H9 (cell line): ENCODE results near the gene EGLN1. TPM values are rescaled to one million over a fixed set of nuclear protein-coding genes. Genes with fewer than 3 reads are reported as not detected.

Experiments
- DNase-seq: peaks from one replicate; pipeline ENCODE4 v3.0.0-alpha.2; 2017
- H2AFZ ChIP-seq: one replicate; pipeline ENCODE4 v1.6.1; 2013; ENCODE audit warnings: mild to moderate bottlenecking, low read length, control low read depth, moderate library complexity
- H2AK5ac ChIP-seq: 2 replicates; pipeline ENCODE4 v1.6.1; 2013; ENCODE audit warnings: low read length, control low read depth, mixed read lengths; ENCODE audit not compliant: insufficient read length
- H2BK120ac ChIP-seq: one replicate; pipeline ENCODE4 v1.6.1; 2013; ENCODE audit warnings: low read depth, mild to moderate bottlenecking, low read length, control low read depth, inconsistent platforms; ENCODE audit not compliant: poor library complexity, severe bottlenecking
- H2BK12ac ChIP-seq: 2 replicates; pipeline ENCODE4 v1.6.1; 2013; ENCODE audit warnings: low read length, control low read depth, mixed read lengths, low read depth; ENCODE audit not compliant: insufficient read length
- H2BK15ac ChIP-seq: 2 replicates; pipeline ENCODE4 v1.6.1; 2013; ENCODE audit warnings: low read depth, low read length, control low read depth
- H2BK20ac ChIP-seq: one replicate; pipeline ENCODE4 v1.6.1; 2013; ENCODE audit warnings: low read depth, mild to moderate bottlenecking, low read length, control low read depth, inconsistent platforms; ENCODE audit not compliant: poor library complexity, severe bottlenecking
- H2BK5ac ChIP-seq: 2 replicates; pipeline ENCODE4 v1.6.1; 2013; ENCODE audit warnings: low read length, control low read depth, mixed read lengths; ENCODE audit not compliant: insufficient read length
- H3K14ac ChIP-seq: 2 replicates; pipeline ENCODE4 v1.6.1; 2013; ENCODE audit warnings: low read length, control low read depth; ENCODE audit not compliant: insufficient read depth
- H3K18ac ChIP-seq: 2 replicates; pipeline ENCODE4 v1.6.1; 2013; ENCODE audit warnings: low read depth, mild to moderate bottlenecking, mixed read lengths, low read length, control low read depth; ENCODE audit not compliant: insufficient read length
- H3K23ac ChIP-seq: 2 replicates; pipeline ENCODE4 v1.6.1; 2013; ENCODE audit warnings: low read length, control low read depth, mixed read lengths, low read depth; ENCODE audit not compliant: insufficient read length
- H3K23me2 ChIP-seq: 2 replicates; pipeline ENCODE4 v1.6.1; 2013; ENCODE audit warnings: low read depth, mild to moderate bottlenecking, mixed read lengths, low read length, control low read depth; ENCODE audit not compliant: insufficient read length, poor library complexity, severe bottlenecking
- H3K27ac ChIP-seq: 2 replicates; pipeline ENCODE4 v1.5.1; 2013; ENCODE audit warnings: low read length, control low read depth, mixed read lengths, low read depth; ENCODE audit not compliant: insufficient read length
- H3K27me3 ChIP-seq: 2 replicates; pipeline ENCODE4 v1.6.1; 2013; ENCODE audit warnings: low read length, control low read depth, inconsistent platforms; ENCODE audit not compliant: insufficient read depth
- H3K4ac ChIP-seq: 2 replicates; pipeline ENCODE4 v1.6.1; 2013; ENCODE audit warnings: low read depth, mild to moderate bottlenecking, control low read depth, inconsistent platforms, low read length, moderate library complexity
- H3K4me1 ChIP-seq: 2 replicates; pipeline ENCODE4 v1.6.1; 2013; ENCODE audit warnings: low read length, control low read depth, inconsistent platforms; ENCODE audit not compliant: insufficient read depth
- H3K4me2 ChIP-seq: 2 replicates; pipeline ENCODE4 v1.6.1; 2013; ENCODE audit warnings: low read length, control low read depth, mixed read lengths; ENCODE audit not compliant: insufficient read length, insufficient read depth
- H3K56ac ChIP-seq: 2 replicates; pipeline ENCODE4 v1.6.1; 2013; ENCODE audit warnings: low read depth, mild to moderate bottlenecking, mixed read lengths, low read length, control low read depth; ENCODE audit not compliant: insufficient read length
- H3K79me1 ChIP-seq: 2 replicates; pipeline ENCODE4 v1.6.1; 2013; ENCODE audit warnings: low read depth, mild to moderate bottlenecking, moderate library complexity, low read length, control low read depth, inconsistent platforms; ENCODE audit not compliant: insufficient read depth, poor library complexity, severe bottlenecking
- H3K79me2 ChIP-seq: 2 replicates; pipeline ENCODE4 v1.6.1; 2013; ENCODE audit warnings: low read length, control low read depth, inconsistent platforms; ENCODE audit not compliant: insufficient read depth
- H3K9ac ChIP-seq: 2 replicates; pipeline ENCODE4 v1.6.1; 2013; ENCODE audit warnings: low read length, control low read depth, mixed read lengths; ENCODE audit not compliant: insufficient read length; ENCODE audit errors: extremely low read depth
- H3K9me3 ChIP-seq: one replicate; pipeline ENCODE4 v1.6.1; 2013; ENCODE audit warnings: low read depth, low read length, inconsistent platforms; ENCODE audit not compliant: control insufficient read depth
- H3T11ph ChIP-seq: one replicate; pipeline ENCODE4 v1.6.1; 2013; ENCODE audit warnings: mild to moderate bottlenecking, low read length, control low read depth, inconsistent platforms
- H4K20me1 ChIP-seq: one replicate; pipeline ENCODE4 v1.6.1; 2013; ENCODE audit not compliant: control insufficient read depth, insufficient read length, insufficient read depth
- H4K5ac ChIP-seq: 2 replicates; pipeline ENCODE4 v1.6.1; 2013; ENCODE audit warnings: low read depth, mild to moderate bottlenecking, mixed read lengths, low read length, control low read depth; ENCODE audit not compliant: insufficient read length
- H4K8ac ChIP-seq: replicated peaks from 2 replicates; pipeline ENCODE4 v1.6.1; 2013; ENCODE audit warnings: low read length, control low read depth, mixed read lengths, low read depth; ENCODE audit not compliant: insufficient read length
- H4K91ac ChIP-seq: 2 replicates; pipeline ENCODE4 v1.6.1; 2013; ENCODE audit warnings: low read depth, mild to moderate bottlenecking, moderate library complexity, mixed read lengths, low read length, control low read depth; ENCODE audit not compliant: insufficient read length
- H3K27ac Mint-ChIP-seq, 3 experiments: 2 replicates in 2 of 3; 3 replicates in 1 of 3; pipeline ENCODE4 v1.8.0; 2020 to 2021; ENCODE audit warnings: mixed read lengths in 3 of 3, mild to moderate bottlenecking in 1 of 3, moderate library complexity in 1 of 3
- H3K27me3 Mint-ChIP-seq: 2 replicates; pipeline ENCODE4 v1.8.0; 2021; ENCODE audit warnings: low read depth, mild to moderate bottlenecking, moderate library complexity, mixed read lengths
- H3K36me3 Mint-ChIP-seq, 3 experiments: 2 replicates in 2 of 3; 3 replicates in 1 of 3; pipeline ENCODE4 v1.8.0; 2020 to 2021; ENCODE audit warnings: low read depth in 3 of 3, mixed read lengths in 3 of 3; ENCODE audit not compliant: insufficient read depth in 1 of 3
- H3K4me1 Mint-ChIP-seq, 2 experiments: 2 replicates each; pipeline ENCODE4 v1.8.0; 2020; ENCODE audit warnings: mixed read lengths in 2 of 2
- H3K4me3 Mint-ChIP-seq, 2 experiments: 2 replicates in 1 of 2; 3 replicates in 1 of 2; pipeline ENCODE4 v1.8.0; 2020 to 2021; ENCODE audit warnings: mild to moderate bottlenecking in 2 of 2, mixed read lengths in 2 of 2, moderate library complexity in 1 of 2
- H3K9me3 Mint-ChIP-seq, 2 experiments: 2 replicates in 1 of 2; 3 replicates in 1 of 2; pipeline ENCODE4 v1.8.0; 2020; ENCODE audit warnings: mild to moderate bottlenecking in 2 of 2, mixed read lengths in 2 of 2, moderate library complexity in 1 of 2
- WGBS: extraction: QIAGEN DNeasy Blood & Tissue Kit; methylation state at CpG from one replicate; pipeline ENCODE4 v1.1.7; 2013; ENCODE audit warnings: missing lambda C conversion rate, low lambda C conversion rate, mixed read lengths; ENCODE audit not compliant: insufficient read length; ENCODE audit errors: extremely low coverage; 5-methylcytosine and 5-hydroxymethylcytosine counted together
- total RNA-seq: library from RNA; stranded (reverse); gene quantifications from 2 replicates; pipeline ENCODE4 v1.2.1, GENCODE V29; 2021
- TF ChIP-seq, protein P1 (sequence below): fragments of 200-600 bp; sonication (generic); conservative IDR thresholded peaks from 3 replicates; pipeline ENCODE4 v1.8.0; 2021; ENCODE audit warnings: antibody characterized with exemption, mild to moderate bottlenecking

Gene EGLN1
- total RNA-seq, 1 experiment from 2014 or later = 8.4 TPM

DNA sequence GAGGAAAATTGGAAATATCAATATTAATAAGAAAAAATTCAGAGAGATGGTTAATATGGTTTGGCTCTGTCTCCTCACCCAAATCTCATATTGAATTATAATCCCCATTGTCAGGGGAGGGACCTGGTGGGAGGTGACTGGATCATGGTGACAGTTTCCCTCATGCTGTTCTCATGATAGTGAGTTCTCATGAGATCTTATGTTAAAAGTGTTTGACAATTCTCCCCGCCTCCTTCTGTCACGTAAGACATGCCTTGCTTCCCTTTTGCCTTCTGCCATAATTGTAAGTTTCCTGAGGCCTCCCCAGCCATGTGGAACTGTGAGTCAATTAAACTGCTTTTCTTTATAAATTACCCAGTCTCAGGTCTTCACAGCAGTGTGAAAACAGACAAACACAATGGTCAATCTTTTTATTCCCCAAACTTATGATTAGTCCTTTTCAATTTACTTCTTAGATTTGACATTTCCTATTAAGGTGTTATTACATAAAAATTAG, 11.0 kb downstream of the EGLN1 start:
- Histone ChIP-seq H2AK5ac (no peak overlapping the region), H3K9me3 (no peaks in the 10 kb centered on the region), H2BK12ac (no peak overlapping the region), H3K4me2 (no peak overlapping the region), H4K5ac (no peak overlapping the region), H3K79me1 (no peaks in the 10 kb centered on the region), H3K56ac (no peak overlapping the region), H3K79me2 (no peaks in the 10 kb centered on the region), H3K27me3 (no peaks in the 10 kb centered on the region), H2BK15ac (no peak overlapping the region), H3K18ac (no peak overlapping the region), H2BK5ac (no peak overlapping the region), H3K27ac (no peak overlapping the region), H4K8ac (no peak overlapping the region), H3K14ac (no peak overlapping the region), H3K4me1 (no peaks in the 10 kb centered on the region), H2AFZ (no peak overlapping the region), H3K23ac (no peak overlapping the region), H4K91ac (no peak overlapping the region), H2BK20ac (no peak overlapping the region), H3K9ac (no peak overlapping the region), H4K20me1 (no peaks in the 10 kb centered on the region), H2BK120ac (no peak overlapping the region), H3T11ph (no peak overlapping the region), H3K4ac (no peak overlapping the region), H3K23me2 (no peaks in the 10 kb centered on the region)
- H3K9me3 Mint-ChIP-seq = no peaks in the 10 kb centered on the region
- TF ChIP-seq, protein P1, sequence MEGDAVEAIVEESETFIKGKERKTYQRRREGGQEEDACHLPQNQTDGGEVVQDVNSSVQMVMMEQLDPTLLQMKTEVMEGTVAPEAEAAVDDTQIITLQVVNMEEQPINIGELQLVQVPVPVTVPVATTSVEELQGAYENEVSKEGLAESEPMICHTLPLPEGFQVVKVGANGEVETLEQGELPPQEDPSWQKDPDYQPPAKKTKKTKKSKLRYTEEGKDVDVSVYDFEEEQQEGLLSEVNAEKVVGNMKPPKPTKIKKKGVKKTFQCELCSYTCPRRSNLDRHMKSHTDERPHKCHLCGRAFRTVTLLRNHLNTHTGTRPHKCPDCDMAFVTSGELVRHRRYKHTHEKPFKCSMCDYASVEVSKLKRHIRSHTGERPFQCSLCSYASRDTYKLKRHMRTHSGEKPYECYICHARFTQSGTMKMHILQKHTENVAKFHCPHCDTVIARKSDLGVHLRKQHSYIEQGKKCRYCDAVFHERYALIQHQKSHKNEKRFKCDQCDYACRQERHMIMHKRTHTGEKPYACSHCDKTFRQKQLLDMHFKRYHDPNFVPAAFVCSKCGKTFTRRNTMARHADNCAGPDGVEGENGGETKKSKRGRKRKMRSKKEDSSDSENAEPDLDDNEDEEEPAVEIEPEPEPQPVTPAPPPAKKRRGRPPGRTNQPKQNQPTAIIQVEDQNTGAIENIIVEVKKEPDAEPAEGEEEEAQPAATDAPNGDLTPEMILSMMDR = no peak
- H3K4me3 Mint-ChIP-seq = no peak overlapping the region
- H3K4me1 Mint-ChIP-seq = no peaks in the 10 kb centered on the region; a peak in 1 of 4 replicates
- no peaks in the 10 kb centered on the region for H3K36me3 Mint-ChIP-seq
- no peak overlapping the region for H3K27ac Mint-ChIP-seq
- no peaks in the 10 kb centered on the region for H3K27me3 Mint-ChIP-seq
- DNase-seq = no peak
- WGBS = no CpG with 5 or more reads among the region's 2 CpGs
